GM12872 (cell line): ENCODE measurements around the gene INO80E.
A peak's percentile ranks its signal among the peaks of the same experiment; 100 is the strongest.

ENCODE experiments used
- TF ChIP-seq, protein P1 (sequence below): IDR thresholded peaks from 3 replicates; pipeline ENCODE4 v1.5.1; 2011; ENCODE audit warnings: low read depth, mild to moderate bottlenecking, low read length, moderate library complexity; ENCODE audit not compliant: insufficient read depth

Gene INO80E

DNA sequence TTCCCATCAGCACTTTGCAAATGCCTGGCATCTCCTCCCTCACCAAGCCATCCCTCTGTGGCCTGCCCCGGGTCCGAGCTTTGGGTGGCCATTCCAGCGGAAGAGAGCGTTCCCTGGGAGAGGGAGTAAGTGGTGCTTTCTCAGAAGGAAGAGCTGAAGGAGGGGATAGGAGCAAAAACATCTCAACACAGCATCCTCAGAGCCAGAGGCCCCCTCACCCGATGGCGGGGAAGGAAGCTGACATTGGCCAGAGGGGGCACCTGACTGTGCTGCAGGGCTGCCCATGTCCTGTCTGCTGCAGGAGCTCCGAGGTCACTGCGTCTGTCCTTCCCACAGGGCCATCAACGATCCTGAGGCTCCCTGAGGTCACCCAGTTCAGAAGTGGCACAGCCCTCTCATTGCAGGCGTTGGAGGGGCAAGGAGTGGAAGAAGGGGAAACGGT is 35.5 kb downstream of the INO80E start:
- TF ChIP-seq, protein P1, sequence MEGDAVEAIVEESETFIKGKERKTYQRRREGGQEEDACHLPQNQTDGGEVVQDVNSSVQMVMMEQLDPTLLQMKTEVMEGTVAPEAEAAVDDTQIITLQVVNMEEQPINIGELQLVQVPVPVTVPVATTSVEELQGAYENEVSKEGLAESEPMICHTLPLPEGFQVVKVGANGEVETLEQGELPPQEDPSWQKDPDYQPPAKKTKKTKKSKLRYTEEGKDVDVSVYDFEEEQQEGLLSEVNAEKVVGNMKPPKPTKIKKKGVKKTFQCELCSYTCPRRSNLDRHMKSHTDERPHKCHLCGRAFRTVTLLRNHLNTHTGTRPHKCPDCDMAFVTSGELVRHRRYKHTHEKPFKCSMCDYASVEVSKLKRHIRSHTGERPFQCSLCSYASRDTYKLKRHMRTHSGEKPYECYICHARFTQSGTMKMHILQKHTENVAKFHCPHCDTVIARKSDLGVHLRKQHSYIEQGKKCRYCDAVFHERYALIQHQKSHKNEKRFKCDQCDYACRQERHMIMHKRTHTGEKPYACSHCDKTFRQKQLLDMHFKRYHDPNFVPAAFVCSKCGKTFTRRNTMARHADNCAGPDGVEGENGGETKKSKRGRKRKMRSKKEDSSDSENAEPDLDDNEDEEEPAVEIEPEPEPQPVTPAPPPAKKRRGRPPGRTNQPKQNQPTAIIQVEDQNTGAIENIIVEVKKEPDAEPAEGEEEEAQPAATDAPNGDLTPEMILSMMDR: no peak

DNA sequence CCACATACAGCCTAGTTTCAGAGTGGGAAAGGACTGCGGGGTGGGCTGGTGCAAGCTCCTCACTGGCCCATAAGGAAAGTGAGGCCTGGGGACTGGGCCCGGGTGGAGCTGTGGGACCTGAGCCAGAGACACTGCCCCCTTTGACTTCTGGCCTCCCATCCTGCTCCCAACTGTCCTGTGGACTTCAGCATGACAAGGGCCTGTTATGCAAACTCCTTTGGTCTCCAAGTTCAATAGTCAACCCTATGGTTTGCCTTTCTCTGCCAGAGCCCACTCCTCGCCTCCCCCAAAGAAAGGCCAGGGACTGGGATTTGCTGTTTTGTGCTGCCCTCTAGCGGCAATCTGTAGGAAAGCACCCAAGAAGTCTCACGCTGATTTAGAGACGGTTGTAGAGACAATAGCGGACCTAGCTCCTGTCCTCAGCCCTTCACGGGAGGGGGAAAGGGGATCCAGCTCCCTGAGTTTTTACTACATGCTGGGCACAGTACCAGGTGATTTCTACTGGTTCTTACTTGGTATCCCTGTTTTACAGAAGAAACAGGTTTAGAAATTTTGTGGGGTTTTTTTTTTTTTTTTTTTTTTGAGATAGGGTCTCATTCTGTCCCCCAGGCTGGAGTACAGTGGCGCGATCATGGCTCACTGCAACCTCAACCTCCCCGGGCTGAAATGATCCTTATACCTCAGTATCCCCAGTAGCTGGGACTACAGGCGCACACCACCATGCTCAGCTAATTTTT is 36.2 kb downstream of the INO80E start:
- TF ChIP-seq, protein P1: peak; percentile 89

DNA sequence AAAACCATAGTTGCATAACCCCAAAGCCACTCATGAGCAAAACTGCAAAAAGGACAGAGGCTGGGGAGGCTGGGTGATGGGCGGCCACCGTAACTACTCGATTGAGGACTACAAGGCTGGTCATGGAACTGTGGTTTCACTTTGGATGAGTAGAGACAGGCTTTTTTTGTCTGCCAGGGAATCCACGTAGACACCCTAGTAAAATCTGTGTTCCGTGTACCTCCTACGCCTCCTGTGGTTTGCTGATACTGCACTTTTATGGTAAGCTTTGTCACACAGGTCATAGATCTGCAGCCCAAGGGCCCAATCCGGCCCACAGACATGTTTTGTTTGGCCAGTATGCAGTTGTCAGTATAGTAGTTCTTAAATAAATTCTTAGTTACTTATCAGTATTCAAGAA is 37.2 kb downstream of the INO80E start:
- TF ChIP-seq, protein P1: no peak

DNA sequence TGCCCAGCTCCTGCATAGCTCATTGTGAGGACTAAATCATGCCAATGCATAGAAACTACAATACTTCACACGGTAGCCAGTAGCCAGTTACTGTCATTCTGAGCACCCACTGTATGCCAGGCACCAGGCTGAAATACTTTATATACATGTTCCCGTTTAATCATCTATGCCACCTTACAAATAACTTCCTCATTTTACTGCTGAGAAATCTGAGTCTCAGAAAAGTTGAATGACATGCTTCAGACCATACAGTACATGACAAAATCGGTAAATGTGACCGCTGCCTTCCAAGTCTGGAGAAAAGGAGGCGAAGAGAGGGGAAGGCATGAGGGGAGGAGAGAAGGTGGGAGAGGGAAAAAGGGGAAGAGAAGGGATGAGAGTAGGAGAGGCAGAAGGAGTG is 44.2 kb downstream of the INO80E start:
- TF ChIP-seq, protein P1: no peak

DNA sequence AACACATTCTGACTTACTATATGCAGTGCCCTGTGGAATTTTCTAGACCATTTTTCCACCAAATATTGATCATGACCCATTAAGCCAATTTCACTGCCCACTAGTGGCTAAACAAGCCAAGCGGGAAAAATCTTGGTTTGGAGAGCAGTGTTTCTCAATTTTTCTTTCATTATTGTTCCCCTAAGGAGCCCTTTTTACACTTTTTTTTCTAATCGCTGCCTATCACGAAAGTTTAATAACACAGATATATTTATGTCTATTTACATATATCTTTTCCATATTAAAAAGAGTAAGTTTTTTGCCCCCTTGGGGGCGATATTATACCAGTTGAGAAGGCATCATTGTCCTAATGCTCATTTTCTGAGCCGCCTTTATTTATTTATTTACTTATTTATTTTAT is 45.8 kb downstream of the INO80E start:
- TF ChIP-seq, protein P1: peak; percentile 32; the same call in 1 of the 3 replicates

DNA sequence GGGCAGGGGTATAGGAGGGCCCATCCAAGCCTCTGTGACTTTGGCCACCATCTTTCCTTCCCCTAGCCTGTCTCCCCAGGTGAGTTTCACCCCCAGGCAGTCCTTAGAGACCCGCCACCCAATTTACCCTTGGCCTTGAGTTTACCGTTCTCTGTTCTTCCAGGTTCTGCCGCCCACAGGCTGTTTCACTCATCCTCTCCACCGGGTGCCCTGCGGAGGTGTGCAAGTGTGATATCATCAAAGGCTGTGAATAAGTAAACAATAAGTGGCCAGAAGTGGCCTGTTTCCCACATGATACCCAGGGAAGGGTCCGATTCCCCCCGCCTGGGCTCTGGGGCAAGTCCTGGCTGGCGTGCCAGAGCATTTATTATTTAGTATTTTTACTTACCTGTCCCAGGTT is 50.1 kb downstream of the INO80E start:
- TF ChIP-seq, protein P1: no peak

DNA sequence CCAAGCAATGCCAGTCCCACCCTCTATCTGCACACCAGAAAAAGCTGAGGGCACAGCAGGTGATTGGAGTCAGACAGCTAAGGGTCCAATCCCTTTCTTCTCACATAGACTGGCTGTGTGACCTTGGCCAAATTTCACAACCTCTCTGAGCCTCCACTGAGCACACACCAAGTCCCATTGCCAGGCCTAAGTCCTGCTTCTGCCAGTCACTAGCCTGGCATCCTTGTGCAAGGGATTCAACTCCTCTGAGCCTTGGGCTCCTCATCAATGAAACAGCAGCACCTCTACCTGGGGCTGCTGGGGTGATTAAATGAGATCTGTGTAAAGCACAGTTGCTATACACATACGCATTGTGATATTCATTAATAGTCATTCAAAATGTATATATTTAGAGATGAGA is 50.5 kb downstream of the INO80E start:
- TF ChIP-seq, protein P1: no peak
